ENCODE data around the gene SRGAP3.

Gene SRGAP3

DNA sequence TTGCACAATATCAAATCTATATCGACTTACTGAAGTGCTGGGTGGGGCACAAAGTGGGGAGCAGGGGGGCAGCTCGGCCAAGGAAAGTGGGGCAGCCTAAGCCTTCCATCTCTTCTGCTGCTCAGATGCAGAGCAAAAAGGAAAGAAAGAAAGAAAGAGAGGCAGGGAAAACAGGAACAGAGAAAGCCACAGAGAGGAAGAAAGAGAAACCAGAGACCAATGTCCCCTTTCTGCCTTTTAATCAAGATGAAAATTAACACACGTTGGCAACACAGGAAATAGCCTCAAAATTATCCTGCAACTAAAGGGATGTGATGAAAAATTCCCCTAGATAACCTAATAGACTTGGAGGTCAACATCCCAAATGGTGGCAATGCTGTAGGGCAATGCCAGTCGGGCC, 214.0 kb downstream of the SRGAP3 start:
- no peak overlapping the region for H3K9ac ChIP-seq (ENCODE audit: low read length)
- no peaks in the 10 kb centered on the region for H3K36me3 ChIP-seq (replicated peaks; ENCODE audit: low read depth, low read length)
- TF ChIP-seq EZH2phosphoT487 (IDR thresholded peaks at IDR 0.05; ENCODE audit: low read depth) = no peak
- TF ChIP-seq, protein P1, sequence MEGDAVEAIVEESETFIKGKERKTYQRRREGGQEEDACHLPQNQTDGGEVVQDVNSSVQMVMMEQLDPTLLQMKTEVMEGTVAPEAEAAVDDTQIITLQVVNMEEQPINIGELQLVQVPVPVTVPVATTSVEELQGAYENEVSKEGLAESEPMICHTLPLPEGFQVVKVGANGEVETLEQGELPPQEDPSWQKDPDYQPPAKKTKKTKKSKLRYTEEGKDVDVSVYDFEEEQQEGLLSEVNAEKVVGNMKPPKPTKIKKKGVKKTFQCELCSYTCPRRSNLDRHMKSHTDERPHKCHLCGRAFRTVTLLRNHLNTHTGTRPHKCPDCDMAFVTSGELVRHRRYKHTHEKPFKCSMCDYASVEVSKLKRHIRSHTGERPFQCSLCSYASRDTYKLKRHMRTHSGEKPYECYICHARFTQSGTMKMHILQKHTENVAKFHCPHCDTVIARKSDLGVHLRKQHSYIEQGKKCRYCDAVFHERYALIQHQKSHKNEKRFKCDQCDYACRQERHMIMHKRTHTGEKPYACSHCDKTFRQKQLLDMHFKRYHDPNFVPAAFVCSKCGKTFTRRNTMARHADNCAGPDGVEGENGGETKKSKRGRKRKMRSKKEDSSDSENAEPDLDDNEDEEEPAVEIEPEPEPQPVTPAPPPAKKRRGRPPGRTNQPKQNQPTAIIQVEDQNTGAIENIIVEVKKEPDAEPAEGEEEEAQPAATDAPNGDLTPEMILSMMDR (IDR thresholded peaks at IDR 0.05; ENCODE audit: low read depth, low read length) = no peak
- peak overlapping the region; percentile 40 for H3K4me2 ChIP-seq (ENCODE audit: low read length)
- H3K9me3 ChIP-seq (ENCODE audit: insufficient read depth, low read length) = no peaks in the 10 kb centered on the region
- H2AFZ ChIP-seq (ENCODE audit: low read depth, low read length) = no peak overlapping the region
- no peak overlapping the region for H3K27ac ChIP-seq (ENCODE audit: low read length)
- H3K4me3 ChIP-seq (ENCODE audit: low read length) = no peak overlapping the region
- H3K27me3 ChIP-seq (ENCODE audit: low read depth, low read length) = 0 out of 2 replicates have a peak, but pooled peaks cover 6% of the 10 kb centered on the region
- H3K79me2 ChIP-seq (ENCODE audit: low read length) = no peaks in the 10 kb centered on the region
- H4K20me1 ChIP-seq (ENCODE audit: insufficient read depth, low read length) = no peaks in the 10 kb centered on the region
- H3K4me1 ChIP-seq (ENCODE audit: low read length) = peaks cover 19% of the 10 kb centered on the region

DNA sequence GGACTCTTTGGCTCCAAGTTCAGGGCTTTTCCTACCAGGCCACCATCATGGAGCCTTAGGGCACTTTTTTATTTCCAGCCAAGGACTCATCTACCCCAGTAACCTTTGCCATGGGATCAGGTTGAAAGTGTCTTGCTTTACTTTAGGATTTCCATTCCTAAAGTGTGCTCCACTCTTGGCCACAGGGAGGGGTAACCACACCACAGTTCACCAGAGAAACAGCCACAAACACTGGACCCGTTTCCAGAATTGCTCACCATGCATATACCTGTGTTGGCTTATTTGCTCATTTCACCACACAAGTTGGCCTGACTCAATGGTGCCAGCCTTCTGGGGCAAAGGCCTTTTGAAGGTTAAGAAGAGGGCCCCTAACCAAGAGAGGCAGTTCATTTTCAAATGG, 215.6 kb downstream of the SRGAP3 start:
- TF ChIP-seq EZH2phosphoT487 (IDR thresholded peaks at IDR 0.05; ENCODE audit: low read depth) = no peak
- TF ChIP-seq, protein P1 (IDR thresholded peaks at IDR 0.05; ENCODE audit: low read depth, low read length) = peak; percentile 26
- no peak overlapping the region for H3K9ac ChIP-seq (ENCODE audit: low read length)
- no peaks in the 10 kb centered on the region for H3K9me3 ChIP-seq (ENCODE audit: insufficient read depth, low read length)

DNA sequence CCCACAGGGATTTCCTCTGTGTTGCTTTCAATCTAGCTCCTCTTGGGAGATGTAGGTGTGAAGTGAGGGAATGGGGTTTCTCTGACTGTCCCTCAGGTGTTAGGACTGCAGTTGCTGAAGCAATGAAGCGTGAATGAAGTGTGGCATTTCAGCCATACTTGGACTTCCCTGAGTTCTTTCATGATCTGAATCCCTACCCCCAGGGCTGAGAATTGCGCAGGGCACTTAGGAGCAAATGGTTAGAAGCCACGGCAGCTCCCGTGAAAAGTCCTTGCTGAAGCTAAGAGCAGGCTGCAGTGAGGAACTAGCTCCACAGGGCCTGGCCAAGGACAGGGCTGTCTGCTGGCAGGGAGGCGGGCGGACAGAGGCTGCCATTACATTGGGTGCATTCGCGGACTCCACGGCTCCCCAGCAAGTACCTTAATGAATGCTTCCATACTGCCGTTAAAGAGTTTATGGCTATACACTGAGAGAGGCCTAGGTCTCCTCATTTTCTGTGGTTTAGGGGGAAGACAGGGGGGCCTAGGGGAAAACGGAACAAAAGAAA, 217.1 kb downstream of the SRGAP3 start:
- no peaks in the 10 kb centered on the region for H3K9me3 ChIP-seq (ENCODE audit: insufficient read depth, low read length)
- no peak overlapping the region for H3K27ac ChIP-seq (ENCODE audit: low read length)
- no peaks in the 10 kb centered on the region for H3K36me3 ChIP-seq (replicated peaks; ENCODE audit: low read depth, low read length)
- TF ChIP-seq EZH2phosphoT487 (IDR thresholded peaks at IDR 0.05; ENCODE audit: low read depth) = no peak
- TF ChIP-seq, protein P1 (IDR thresholded peaks at IDR 0.05; ENCODE audit: low read depth, low read length) = no peak
- H3K79me2 ChIP-seq (ENCODE audit: low read length) = no peaks in the 10 kb centered on the region
- no peaks in the 10 kb centered on the region for H3K27me3 ChIP-seq (ENCODE audit: low read depth, low read length)
- no peak overlapping the region for H3K9ac ChIP-seq (ENCODE audit: low read length)
- H3K4me1 ChIP-seq (ENCODE audit: low read length) = peaks cover 19% of the 10 kb centered on the region
- no peak overlapping the region for H3K4me2 ChIP-seq (ENCODE audit: low read length)
- no peak overlapping the region for H3K4me3 ChIP-seq (ENCODE audit: low read length)
- H2AFZ ChIP-seq (ENCODE audit: low read depth, low read length) = no peak overlapping the region
- H4K20me1 ChIP-seq (ENCODE audit: insufficient read depth, low read length) = no peaks in the 10 kb centered on the region

More for the DNA sequence above, 215.6 kb downstream of the SRGAP3 start:
- Histone ChIP-seq H4K20me1 (ENCODE audit: insufficient read depth, low read length) (no peaks in the 10 kb centered on the region), H3K4me1 (ENCODE audit: low read length) (peaks cover 19% of the 10 kb centered on the region), H3K4me2 (ENCODE audit: low read length) (no peak overlapping the region), H3K27ac (ENCODE audit: low read length) (no peak overlapping the region), H3K27me3 (ENCODE audit: low read depth, low read length) (0 out of 2 replicates have a peak, but pooled peaks cover 5% of the 10 kb centered on the region), H3K36me3 (replicated peaks; ENCODE audit: low read depth, low read length) (no peaks in the 10 kb centered on the region), H3K79me2 (ENCODE audit: low read length) (no peaks in the 10 kb centered on the region), H3K4me3 (ENCODE audit: low read length) (no peak overlapping the region), H2AFZ (ENCODE audit: low read depth, low read length) (no peak overlapping the region)

DNA sequence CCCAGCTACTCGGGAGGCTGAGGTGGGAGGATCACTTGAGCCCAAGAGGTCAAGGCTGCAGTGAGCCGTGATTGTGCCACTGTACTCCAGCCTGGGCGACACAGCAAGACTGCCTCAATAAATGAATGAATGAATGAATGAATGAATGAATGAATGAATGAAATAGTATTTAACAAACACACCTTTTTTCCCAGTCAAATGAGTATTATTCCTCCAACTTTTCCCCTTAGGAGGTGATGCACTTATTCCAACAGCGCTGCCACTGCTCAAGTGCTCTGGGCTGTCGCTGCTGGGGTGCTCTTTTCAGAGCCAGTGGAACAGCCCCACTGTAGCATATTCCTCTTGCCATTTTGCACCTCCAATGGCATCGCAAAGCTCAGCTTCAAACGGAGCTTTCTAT, 219.4 kb downstream of the SRGAP3 start:
- Histone ChIP-seq H3K9ac (ENCODE audit: low read length) (no peak overlapping the region), H3K79me2 (ENCODE audit: low read length) (no peaks in the 10 kb centered on the region), H3K4me2 (ENCODE audit: low read length) (no peak overlapping the region), H3K27ac (ENCODE audit: low read length) (no peak overlapping the region), H3K9me3 (ENCODE audit: insufficient read depth, low read length) (no peaks in the 10 kb centered on the region), H3K4me1 (ENCODE audit: low read length) (peaks cover 7% of the 10 kb centered on the region), H3K4me3 (ENCODE audit: low read length) (no peak overlapping the region), H3K27me3 (ENCODE audit: low read depth, low read length) (no peaks in the 10 kb centered on the region), H4K20me1 (ENCODE audit: insufficient read depth, low read length) (no peaks in the 10 kb centered on the region), H3K36me3 (replicated peaks; ENCODE audit: low read depth, low read length) (no peaks in the 10 kb centered on the region), H2AFZ (ENCODE audit: low read depth, low read length) (no peak overlapping the region)
- TF ChIP-seq EZH2phosphoT487 (IDR thresholded peaks at IDR 0.05; ENCODE audit: low read depth) = no peak

Measured in OCI-LY3 (cell line).